ENCODE measurements around the gene EPPIN. TPM values are rescaled to one million over a fixed set of nuclear protein-coding genes. Genes with fewer than 3 reads are reported as not detected.

The EPPIN gene
- total and polyA plus RNA-seq, 4 donors, result not detected

DNA sequence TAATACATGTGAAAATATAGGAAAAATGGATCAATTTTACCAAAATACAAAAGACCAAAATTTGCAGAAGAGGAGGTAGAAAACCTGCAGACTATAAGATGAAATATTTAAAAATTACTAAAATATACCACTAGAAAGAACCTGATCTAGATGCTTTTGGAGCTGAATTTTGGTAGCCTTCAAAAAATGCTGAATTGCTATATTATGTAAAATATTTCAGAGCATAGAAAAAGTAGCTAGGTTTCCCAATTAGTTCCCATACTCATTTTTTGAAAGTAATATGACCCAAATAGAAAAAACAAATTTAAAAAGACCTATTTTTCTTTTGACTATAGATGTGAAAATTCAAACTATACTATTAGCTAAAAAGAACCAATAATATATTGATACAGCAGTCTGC lies 3.6 kb upstream of the EPPIN start:
- Histone ChIP-seq H3K4me1 (ENCODE audit: control insufficient read depth in 1 of 2, insufficient read depth in 2 of 2, low read length in 2 of 2) (no peaks in the 10 kb centered on the region), H3K27me3 (ENCODE audit: control insufficient read depth in 1 of 2, insufficient read depth in 2 of 2, low read length in 1 of 2) (no peaks in the 10 kb centered on the region), H3K36me3 (ENCODE audit: control insufficient read depth in 1 of 2, insufficient read depth in 2 of 2, low read length in 1 of 2) (no peaks in the 10 kb centered on the region), H3K9me3 (ENCODE audit: control insufficient read depth, low read length) (no peaks in the 10 kb centered on the region), H3K27ac (ENCODE audit: low read depth in 1 of 2, low read length in 2 of 2) (no peak overlapping the region), H3K4me3 (ENCODE audit: low read length in 2 of 2) (no peak overlapping the region)
- ATAC-seq (ENCODE audit: low FRiP score) (no peak), DNase-seq (no peak)
- intact Hi-C loops (cut with DNase I), result no loop called here

DNA sequence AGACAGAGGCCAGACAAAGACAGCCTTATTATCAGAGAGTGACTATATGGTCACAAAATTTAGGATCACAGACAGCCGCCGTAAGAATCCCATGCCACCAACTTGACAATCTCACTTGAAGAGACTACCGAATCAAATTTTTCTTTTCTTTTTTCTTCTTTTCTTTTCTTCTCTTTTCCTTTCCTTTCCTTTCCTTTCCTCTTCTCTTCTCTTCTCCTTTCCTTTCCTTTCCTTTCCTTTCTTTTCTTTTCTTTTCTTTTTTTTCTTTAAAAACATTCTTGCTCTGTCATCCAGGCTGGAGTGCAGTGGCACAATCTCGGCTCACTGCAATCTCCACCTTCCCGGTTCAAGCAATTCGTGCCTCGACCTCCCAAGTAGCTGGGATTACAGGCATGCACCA lies 1.2 kb upstream of the EPPIN start:
- H3K4me1 ChIP-seq (ENCODE audit: control insufficient read depth in 1 of 2, insufficient read depth in 2 of 2, low read length in 2 of 2), result no peaks in the 10 kb centered on the region
- DNase-seq, result no peak
- no peak overlapping the region for H3K4me3 ChIP-seq (ENCODE audit: low read length in 2 of 2)
- H3K27ac ChIP-seq (ENCODE audit: low read depth in 1 of 2, low read length in 2 of 2), result no peak overlapping the region
- no peaks in the 10 kb centered on the region for H3K36me3 ChIP-seq (ENCODE audit: control insufficient read depth in 1 of 2, insufficient read depth in 2 of 2, low read length in 1 of 2)
- 85 to 89% methylated on average over 7 of the region's 7 CpGs for WGBS, 2 donors
- intact Hi-C loops (cut with DNase I), result no loop called here
- ATAC-seq (ENCODE audit: low FRiP score), result no peak
- no peaks in the 10 kb centered on the region for H3K9me3 ChIP-seq (ENCODE audit: control insufficient read depth, low read length)
- H3K27me3 ChIP-seq (ENCODE audit: control insufficient read depth in 1 of 2, insufficient read depth in 2 of 2, low read length in 1 of 2), result no peaks in the 10 kb centered on the region

DNA sequence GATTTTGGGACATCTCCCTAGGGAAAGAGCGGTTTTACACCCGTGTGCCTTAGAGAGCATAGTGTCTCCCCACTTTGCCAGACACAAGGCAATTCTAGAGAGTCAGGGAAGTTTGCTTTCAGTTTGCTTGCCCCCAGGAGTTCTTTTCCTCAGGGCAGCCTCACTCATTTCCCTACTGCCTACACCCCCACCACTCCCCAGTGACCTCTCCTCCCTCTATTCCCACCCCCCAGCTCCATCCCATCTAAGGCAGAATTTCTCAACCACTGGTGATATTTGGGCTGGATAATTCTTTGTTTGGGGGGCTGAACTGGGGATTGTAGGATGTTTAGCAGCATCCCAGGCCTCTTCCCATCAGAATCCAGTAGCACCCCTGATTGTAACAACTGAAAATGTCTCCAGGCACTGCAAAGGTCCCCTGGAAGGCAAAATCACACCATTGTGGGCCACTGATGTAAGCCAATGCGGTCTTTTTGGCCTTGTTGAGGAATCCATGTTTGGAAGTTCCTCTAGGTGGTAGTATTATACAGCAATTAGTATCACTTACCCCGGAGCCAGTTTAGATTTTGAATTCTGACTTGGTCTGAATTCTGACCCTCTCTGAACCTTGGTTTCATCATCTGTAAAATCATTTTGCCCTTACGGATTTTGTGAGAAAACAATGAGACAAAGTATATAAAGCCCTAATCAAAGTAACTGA lies 1.3 kb downstream of the EPPIN start:
- 17 to 20% methylated on average over 5 of the region's 5 CpGs for WGBS, 2 donors
- Histone ChIP-seq H3K36me3 (ENCODE audit: control insufficient read depth in 1 of 2, insufficient read depth in 2 of 2, low read length in 1 of 2) (no peaks in the 10 kb centered on the region), H3K4me1 (ENCODE audit: control insufficient read depth in 1 of 2, insufficient read depth in 2 of 2, low read length in 2 of 2) (no peaks in the 10 kb centered on the region), H3K27me3 (ENCODE audit: control insufficient read depth in 1 of 2, insufficient read depth in 2 of 2, low read length in 1 of 2) (no peaks in the 10 kb centered on the region), H3K9me3 (ENCODE audit: control insufficient read depth, low read length) (no peaks in the 10 kb centered on the region), H3K4me3 (ENCODE audit: low read length in 2 of 2) (no peak overlapping the region), H3K27ac (ENCODE audit: low read depth in 1 of 2, low read length in 2 of 2) (no peak overlapping the region)
- DNase-seq, result no peak
- no peak for ATAC-seq (ENCODE audit: low FRiP score)
- intact Hi-C loops (cut with DNase I), result no loop called here

DNA sequence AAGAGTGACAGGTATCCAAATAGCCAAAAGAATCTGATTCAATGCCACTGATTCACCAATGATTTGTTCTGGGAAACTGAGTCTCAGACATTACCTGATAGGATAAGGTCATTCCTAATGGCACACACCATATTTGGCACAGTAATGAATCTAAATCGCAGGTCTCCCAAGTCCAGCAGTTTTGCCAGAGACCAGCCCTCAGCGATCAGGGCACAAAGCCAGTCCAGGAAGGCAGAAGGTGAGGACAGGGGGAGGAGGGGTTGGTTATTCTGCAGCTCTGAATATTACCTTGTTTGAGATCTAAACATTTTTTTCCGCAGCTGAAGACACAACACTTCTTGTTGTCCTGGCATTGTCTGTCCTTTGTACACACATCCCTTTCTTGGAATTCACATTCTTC lies 1.9 kb downstream of the EPPIN start:
- WGBS, 2 donors, result 71 to 73% methylated on average over 3 of the region's 3 CpGs
- H3K36me3 ChIP-seq (ENCODE audit: control insufficient read depth in 1 of 2, insufficient read depth in 2 of 2, low read length in 1 of 2), result no peaks in the 10 kb centered on the region
- no peaks in the 10 kb centered on the region for H3K9me3 ChIP-seq (ENCODE audit: control insufficient read depth, low read length)
- H3K4me1 ChIP-seq (ENCODE audit: control insufficient read depth in 1 of 2, insufficient read depth in 2 of 2, low read length in 2 of 2), result no peaks in the 10 kb centered on the region
- DNase-seq, result no peak
- no peak overlapping the region for H3K4me3 ChIP-seq (ENCODE audit: low read length in 2 of 2)
- H3K27me3 ChIP-seq (ENCODE audit: control insufficient read depth in 1 of 2, insufficient read depth in 2 of 2, low read length in 1 of 2), result no peaks in the 10 kb centered on the region
- no peak for ATAC-seq (ENCODE audit: low FRiP score)
- H3K27ac ChIP-seq (ENCODE audit: low read depth in 1 of 2, low read length in 2 of 2), result no peak overlapping the region
- intact Hi-C loops (cut with DNase I), result no loop called here

DNA sequence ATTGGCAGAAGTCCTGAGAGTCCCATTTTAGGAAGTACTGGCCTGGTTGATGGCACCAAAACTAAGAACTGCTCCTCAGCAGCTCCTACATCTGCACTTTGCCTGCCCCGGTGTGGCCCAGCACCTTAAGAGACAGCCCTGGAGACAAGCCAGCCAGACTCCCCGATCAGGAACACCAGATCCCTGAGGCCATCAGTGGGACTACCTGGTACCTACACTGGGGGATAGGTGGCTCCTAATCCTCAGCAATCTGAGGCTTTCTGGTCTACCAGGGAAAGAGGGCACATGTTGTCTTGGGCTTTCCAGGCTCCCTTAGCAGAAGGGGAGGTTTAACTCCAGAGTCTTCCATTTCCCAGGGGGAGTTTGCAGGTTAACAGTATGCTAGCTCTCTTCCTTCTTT lies 7.8 kb downstream of the EPPIN start, which contains the start of gene WFDC6:
Gene WFDC6, minus strand, starts transcription at position 101 of the 400 bp plus-strand sequence. Its CDS starts 75 bp downstream, at position 26.
- no peak for DNase-seq
- Histone ChIP-seq H3K4me3 (ENCODE audit: low read length in 2 of 2) (no peak within 1 kb of the TSS), H3K4me1 (ENCODE audit: control insufficient read depth in 1 of 2, insufficient read depth in 2 of 2, low read length in 2 of 2) (no peaks in the 10 kb centered on the region), H3K27me3 (ENCODE audit: control insufficient read depth in 1 of 2, insufficient read depth in 2 of 2, low read length in 1 of 2) (no peaks in the 10 kb centered on the region), H3K9me3 (ENCODE audit: control insufficient read depth, low read length) (peaks cover 2% of the 10 kb centered on the region), H3K27ac (ENCODE audit: low read depth in 1 of 2, low read length in 2 of 2) (no peak within 1 kb of the TSS), H3K36me3 (ENCODE audit: control insufficient read depth in 1 of 2, insufficient read depth in 2 of 2, low read length in 1 of 2) (no peaks in the 10 kb centered on the region)
- WGBS, 2 donors, result 82 to 86% methylated on average over 2 of the region's 2 CpGs
- intact Hi-C loops (cut with DNase I), result no loop called here
- ATAC-seq (ENCODE audit: low FRiP score), result no peak

DNA sequence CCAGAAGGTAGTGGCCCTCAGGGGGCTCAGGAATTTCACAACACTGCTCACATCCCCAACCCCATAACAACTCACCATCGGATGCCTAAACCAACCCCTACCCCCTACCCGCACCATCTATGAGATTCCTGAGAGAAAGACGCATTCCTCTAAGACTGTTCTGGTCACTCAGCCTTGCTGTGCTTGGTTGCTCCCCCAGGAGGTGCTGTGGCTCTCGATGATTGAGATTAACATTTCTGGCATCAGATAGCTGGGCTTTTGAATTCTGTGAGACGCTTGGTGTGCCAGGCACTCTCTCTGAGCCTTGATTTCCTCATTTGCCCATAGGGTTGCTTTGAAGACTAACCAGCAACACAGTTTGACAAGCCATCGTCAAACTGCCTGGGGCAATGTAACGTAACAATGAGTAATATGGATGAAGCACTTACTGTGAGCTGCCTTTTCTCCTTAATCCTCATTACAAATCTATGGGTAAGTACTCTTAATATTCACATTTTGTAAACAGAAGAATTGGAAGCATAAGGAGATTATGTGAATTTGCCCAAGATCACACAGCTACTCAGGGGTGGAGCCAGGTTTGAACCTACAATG lies 8.9 kb downstream of the EPPIN start:
- WGBS, 2 donors, result 62 to 66% methylated on average over 7 of the region's 7 CpGs
- intact Hi-C loops (cut with DNase I), result no loop called here
- Histone ChIP-seq H3K4me1 (ENCODE audit: control insufficient read depth in 1 of 2, insufficient read depth in 2 of 2, low read length in 2 of 2) (no peaks in the 10 kb centered on the region), H3K36me3 (ENCODE audit: control insufficient read depth in 1 of 2, insufficient read depth in 2 of 2, low read length in 1 of 2) (no peaks in the 10 kb centered on the region), H3K9me3 (ENCODE audit: control insufficient read depth, low read length) (peaks cover 2% of the 10 kb centered on the region), H3K4me3 (ENCODE audit: low read length in 2 of 2) (no peak overlapping the region), H3K27me3 (ENCODE audit: control insufficient read depth in 1 of 2, insufficient read depth in 2 of 2, low read length in 1 of 2) (no peaks in the 10 kb centered on the region), H3K27ac (ENCODE audit: low read depth in 1 of 2, low read length in 2 of 2) (no peak overlapping the region)
- DNase-seq (no peak), ATAC-seq (ENCODE audit: low FRiP score) (no peak)

DNA sequence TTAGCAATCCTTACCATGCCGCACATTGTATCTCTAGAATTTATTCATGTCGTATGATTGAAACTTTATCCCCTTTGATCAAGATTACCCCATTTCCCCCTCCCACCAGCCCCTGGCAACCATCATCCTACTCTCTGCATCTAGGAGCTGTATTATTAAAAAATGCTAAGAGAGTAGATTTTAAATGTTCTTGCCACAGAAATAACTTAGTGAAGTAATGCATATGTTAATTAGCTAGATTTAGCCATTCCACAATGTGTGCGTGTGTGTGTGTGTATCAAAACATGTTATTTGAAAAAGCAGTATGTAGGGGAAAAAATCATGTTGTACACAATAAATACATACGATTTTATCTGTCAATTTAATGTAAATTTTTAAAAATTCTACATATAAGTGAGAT lies 19.9 kb downstream of the EPPIN start:
- Histone ChIP-seq H3K27ac (ENCODE audit: low read depth in 1 of 2, low read length in 2 of 2) (no peak overlapping the region), H3K9me3 (ENCODE audit: control insufficient read depth, low read length) (no peaks in the 10 kb centered on the region), H3K27me3 (ENCODE audit: control insufficient read depth in 1 of 2, insufficient read depth in 2 of 2, low read length in 1 of 2) (peaks cover 0 to 2% of the 10 kb centered on the region in 2 donors), H3K4me3 (ENCODE audit: low read length in 2 of 2) (no peak overlapping the region), H3K36me3 (ENCODE audit: control insufficient read depth in 1 of 2, insufficient read depth in 2 of 2, low read length in 1 of 2) (no peaks in the 10 kb centered on the region), H3K4me1 (ENCODE audit: control insufficient read depth in 1 of 2, insufficient read depth in 2 of 2, low read length in 2 of 2) (no peaks in the 10 kb centered on the region)
- 73% methylated on average over 4 of the region's 4 CpGs for WGBS, 2 donors
- no peak for DNase-seq
- intact Hi-C loops (cut with DNase I), result no loop called here
- no peak for ATAC-seq (ENCODE audit: low FRiP score)

DNA sequence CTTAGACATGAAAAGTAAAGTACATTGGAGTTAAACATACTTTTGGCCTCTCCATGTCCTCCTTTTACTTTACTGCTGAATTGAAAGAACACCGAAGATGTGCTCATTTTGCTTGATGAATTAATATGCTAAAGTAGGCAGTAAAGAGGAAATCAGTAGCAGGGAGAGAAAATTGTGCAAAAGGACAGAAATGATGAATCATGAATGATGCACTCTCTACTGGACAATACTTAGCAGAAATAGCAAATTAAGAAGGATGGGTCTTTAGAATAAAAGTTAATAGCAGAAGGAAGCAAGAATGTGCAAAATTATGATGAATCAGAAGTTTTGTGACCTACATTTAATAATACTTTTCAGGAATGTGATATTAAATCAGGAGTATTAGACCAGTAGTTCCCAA lies 23.4 kb downstream of the EPPIN start:
- peaks cover 0 to 2% of the 10 kb centered on the region in 2 donors for H3K27me3 ChIP-seq (ENCODE audit: control insufficient read depth in 1 of 2, insufficient read depth in 2 of 2, low read length in 1 of 2)
- no peaks in the 10 kb centered on the region for H3K9me3 ChIP-seq (ENCODE audit: control insufficient read depth, low read length)
- intact Hi-C loops (cut with DNase I), result no loop called here
- DNase-seq, result no peak
- H3K36me3 ChIP-seq (ENCODE audit: control insufficient read depth in 1 of 2, insufficient read depth in 2 of 2, low read length in 1 of 2), result no peaks in the 10 kb centered on the region
- H3K4me3 ChIP-seq (ENCODE audit: low read length in 2 of 2), result no peak overlapping the region
- no peaks in the 10 kb centered on the region for H3K4me1 ChIP-seq (ENCODE audit: control insufficient read depth in 1 of 2, insufficient read depth in 2 of 2, low read length in 2 of 2)
- no peak overlapping the region for H3K27ac ChIP-seq (ENCODE audit: low read depth in 1 of 2, low read length in 2 of 2)
- no peak for ATAC-seq (ENCODE audit: low FRiP score)
- WGBS, 2 donors, result 74 to 78% methylated on average over 1 of the region's 1 CpG

DNA sequence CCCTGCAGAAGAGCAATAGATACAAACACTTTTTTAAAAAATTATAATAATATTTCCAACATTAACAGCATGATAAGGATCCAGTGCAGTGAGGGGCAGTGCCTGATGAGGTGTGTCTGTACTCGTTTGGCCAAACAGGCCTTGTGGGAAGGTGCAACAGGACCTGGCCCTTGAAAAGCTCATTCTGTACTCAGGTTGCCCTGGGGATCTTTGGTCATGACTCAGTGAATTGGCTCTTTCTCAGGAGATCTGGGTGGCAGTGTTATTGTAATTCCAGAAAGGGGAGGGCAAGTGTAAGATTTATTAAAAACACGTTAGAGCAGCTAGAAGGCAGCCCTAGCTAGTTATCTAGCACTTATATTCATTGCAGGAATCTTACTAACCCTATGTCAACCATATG lies 28.9 kb downstream of the EPPIN start:
- Histone ChIP-seq H3K27ac (ENCODE audit: low read depth in 1 of 2, low read length in 2 of 2) (no peak overlapping the region), H3K9me3 (ENCODE audit: control insufficient read depth, low read length) (peaks cover 2% of the 10 kb centered on the region), H3K27me3 (ENCODE audit: control insufficient read depth in 1 of 2, insufficient read depth in 2 of 2, low read length in 1 of 2) (peaks cover 0 to 2% of the 10 kb centered on the region in 2 donors), H3K4me3 (ENCODE audit: low read length in 2 of 2) (no peak overlapping the region), H3K4me1 (ENCODE audit: control insufficient read depth in 1 of 2, insufficient read depth in 2 of 2, low read length in 2 of 2) (no peaks in the 10 kb centered on the region), H3K36me3 (ENCODE audit: control insufficient read depth in 1 of 2, insufficient read depth in 2 of 2, low read length in 1 of 2) (no peaks in the 10 kb centered on the region)
- intact Hi-C loops (cut with DNase I), result no loop called here
- DNase-seq (no peak), ATAC-seq (ENCODE audit: low FRiP score) (no peak)
- 16 to 26% methylated on average over 2 of the region's 2 CpGs for WGBS, 2 donors
